HepG2 (cell line): ENCODE results near the gene SAMD14. TPM values are rescaled to one million over a fixed set of nuclear protein-coding genes. Genes with fewer than 3 reads are reported as not detected.

Source experiments
- CEBPB ChIP-seq: IDR thresholded peaks from 2 replicates; pipeline ENCODE4 v1.6.1; 2011; ENCODE audit warnings: low read depth, low read length, improper control_type of control experiment, borderline replicate concordance
- DMTF1 ChIP-seq: sonication (generic); formaldehyde crosslinking; IDR thresholded peaks from 2 replicates; pipeline ENCODE4 v1.4.0; 2020; ENCODE audit warnings: mild to moderate bottlenecking, missing genetic modification reagents
- GMEB1 ChIP-seq: sonication (generic); formaldehyde crosslinking; IDR thresholded peaks from 2 replicates; pipeline ENCODE4 v1.5.1; 2020; ENCODE audit warnings: missing genetic modification reagents, mild to moderate bottlenecking, borderline replicate concordance
- KAT7 ChIP-seq: IDR thresholded peaks from 2 replicates; pipeline ENCODE4 v1.6.1; 2018; ENCODE audit warnings: borderline replicate concordance, missing compliant biosample characterization
- RFX3 ChIP-seq: IDR thresholded peaks from 2 replicates; pipeline ENCODE4 v1.6.1; 2016; ENCODE audit warnings: missing biosample characterization, missing genetic modification reagents
- SNAPC4 ChIP-seq: sonication (generic); formaldehyde crosslinking; IDR thresholded peaks from 2 replicates; pipeline ENCODE4 v1.4.0; 2020; ENCODE audit warnings: mild to moderate bottlenecking, missing genetic modification reagents
- TBL1XR1 ChIP-seq: fragments of 150-350 bp; IDR thresholded peaks from 2 replicates; pipeline ENCODE4 v1.6.1; 2014; ENCODE audit warnings: borderline replicate concordance, low read length; ENCODE audit not compliant: partially characterized antibody
- TEAD2 ChIP-seq: sonication (generic); formaldehyde crosslinking; IDR thresholded peaks from 2 replicates; pipeline ENCODE4 v1.9.0; 2021; ENCODE audit warnings: missing genetic modification reagents
- USF2 ChIP-seq, 2 experiments: sonication (generic) in 1 of 2; formaldehyde crosslinking in 1 of 2; IDR thresholded peaks; 2 replicates each; pipeline versions ENCODE4 v1.5.1 to v1.6.1; 2011 to 2020; ENCODE audit warnings: borderline replicate concordance in 1 of 2, low read depth in 1 of 2, low read length in 1 of 2, mild to moderate bottlenecking in 1 of 2, missing genetic modification reagents in 1 of 2, moderate library complexity in 1 of 2
- ZNF430 ChIP-seq: sonication (generic); formaldehyde crosslinking; IDR thresholded peaks from 2 replicates; pipeline ENCODE4 v1.9.0; 2021; ENCODE audit warnings: mild to moderate bottlenecking, missing genetic modification reagents
- ZNF687 ChIP-seq: sonication (generic); formaldehyde crosslinking; IDR thresholded peaks from 2 replicates; pipeline ENCODE4 v1.5.1; 2020; ENCODE audit warnings: mild to moderate bottlenecking, missing genetic modification reagents, moderate library complexity
- ZSCAN22 ChIP-seq: sonication (generic); formaldehyde crosslinking; IDR thresholded peaks from 2 replicates; pipeline ENCODE4 v1.4.0; 2020; ENCODE audit warnings: mild to moderate bottlenecking, missing genetic modification reagents
- polyA plus RNA-seq, 8 experiments: library from polyadenylated mRNA; depleted of rRNA in 3 of 8; stranded (reverse) in 7 of 8; unstranded in 1 of 8; fragments of >200 nt; fragmentation: Illumina TruSeq in 4 of 8; extraction: Trizol in 4 of 8; gene quantifications; 2 replicates each; pipeline versions ENCODE4 v1.2.1 to v1.2.3, GENCODE V29; 2011 to 2016; ENCODE audit warnings: low read depth in 4 of 8, missing spikeins in 1 of 8, mixed read lengths in 1 of 8; ENCODE audit not compliant: insufficient read depth in 1 of 8
- total RNA-seq, 5 experiments: library from RNA; depleted of rRNA; stranded (reverse); fragments of >200 nt; fragmentation: Illumina TruSeq; extraction: Trizol; gene quantifications; 2 replicates each; pipeline ENCODE4 v1.2.3, GENCODE V29; 2016; ENCODE audit warnings: low read depth in 1 of 5

SAMD14 gene
- total and polyA plus RNA-seq, 2 of the 13 experiments (the other 11 are each of a cell fraction or from before 2014, with no cell fraction given): 0.07 to 0.22 TPM

- peak; percentile 69 for TF ChIP-seq ZNF687
- TF ChIP-seq KAT7: no peak
- no peak for TF ChIP-seq ZNF430 (CRISPR knock-in tag)
- TF ChIP-seq TBL1XR1: no peak
- no peak for TF ChIP-seq RFX3 (CRISPR knock-in tag)
- no peak for TF ChIP-seq SNAPC4 (CRISPR knock-in tag)
- no peak for TF ChIP-seq CEBPB
- no peak for TF ChIP-seq ZSCAN22 (CRISPR knock-in tag)
- TF ChIP-seq GMEB1 (CRISPR knock-in tag): no peak
- TF ChIP-seq DMTF1 (CRISPR knock-in tag): no peak
- no peak for TF ChIP-seq TEAD2 (CRISPR knock-in tag)
- no peak for TF ChIP-seq USF2 (IDR thresholded peaks at IDR 0.05; ENCODE audit: low read depth, low read length)
- no peak for TF ChIP-seq USF2 (CRISPR knock-in tag; IDR thresholded peaks at IDR 0.05; ENCODE audit: borderline replicate concordance)
Measured at GRCh38 chr17:50133028-50133768, 3.2 kb upstream of the SAMD14 start (continued).
